Heart left ventricle (tissue), 16 donors: Measurements from ENCODE around the gene TTF2. TPM values are rescaled to one million over a fixed set of nuclear protein-coding genes. Genes with fewer than 3 reads are reported as not detected.

ENCODE experiments used
- ATAC-seq, 4 donors: fragments of 200-7000 bp; cut with Tn5 transposase; one replicate each; pipeline ENCODE4 v1.9.1; 2020 to 2022; ENCODE audit warnings: moderate library complexity in 4 of 4, mild to moderate bottlenecking in 3 of 4, moderate number of reproducible peaks in 1 of 4
- DNase-seq, 5 donors: peaks; one replicate each; pipeline ENCODE4 v3.0.0-alpha.2; 2020
- H3K27ac ChIP-seq, 12 donors: fragments of 200-600 bp; sonication (generic) in 4 of 12; one replicate each; pipeline versions ENCODE4 v1.5.0 to v1.8.0; 2016 to 2022; ENCODE audit warnings: mild to moderate bottlenecking in 2 of 12
- H3K27me3 ChIP-seq, 9 donors: fragments of 200-600 bp; sonication (generic) in 2 of 9; one replicate each; pipeline versions ENCODE4 v1.5.1 to v1.8.0; 2016 to 2022; ENCODE audit warnings: mild to moderate bottlenecking in 3 of 9
- H3K36me3 ChIP-seq, 9 donors: fragments of 200-600 bp; sonication (generic) in 2 of 9; one replicate each; pipeline versions ENCODE4 v1.5.0 to v1.8.0; 2018 to 2022; ENCODE audit warnings: mild to moderate bottlenecking in 2 of 9
- H3K4me1 ChIP-seq, 12 donors: fragments of 200-600 bp; sonication (generic) in 4 of 12; one replicate each; pipeline versions ENCODE4 v1.5.0 to v1.8.0; 2016 to 2022; ENCODE audit warnings: mild to moderate bottlenecking in 3 of 12
- H3K4me3 ChIP-seq, 12 donors: fragments of 200-600 bp; sonication (generic) in 4 of 12; one replicate each; pipeline versions ENCODE4 v1.5.0 to v1.8.0; 2017 to 2022; ENCODE audit warnings: mild to moderate bottlenecking in 9 of 12, moderate library complexity in 4 of 12
- H3K9me3 ChIP-seq, 12 donors: fragments of 200-600 bp; sonication (generic) in 4 of 12; one replicate each; pipeline versions ENCODE4 v1.5.0 to v1.8.0; 2016 to 2022; ENCODE audit warnings: mild to moderate bottlenecking in 1 of 12
- CTCF ChIP-seq, 12 donors: fragments of 200-600 bp; sonication (generic) in 4 of 12; IDR thresholded peaks; one replicate each; pipeline versions ENCODE4 v1.5.0 to v1.8.0; 2018 to 2022; ENCODE audit warnings: antibody characterized with exemption in 12 of 12, mild to moderate bottlenecking in 5 of 12
- POLR2A ChIP-seq, 2 donors: fragments of 450-650 bp; IDR thresholded peaks; one replicate each; pipeline ENCODE4 v1.6.1; 2017; ENCODE audit warnings: antibody characterized with exemption in 2 of 2, mild to moderate bottlenecking in 2 of 2, moderate library complexity in 2 of 2
- WGBS, 4 donors: extraction: QIAGEN DNeasy Blood & Tissue Kit in 2 of 4; methylation state at CpG; one replicate each; pipeline versions ENCODE4 v1.1.5 to v1.1.7; 2013 to 2018; 5-methylcytosine and 5-hydroxymethylcytosine counted together
- intact Hi-C, 10 donors: fragments of 100-400 bp; cut with DNase I; formaldehyde crosslinking; loops; one replicate each; pipeline versions ENCODE4 v1.11.1 to v1.14.2; 2022
- polyA plus RNA-seq, 2 donors: library from polyadenylated mRNA; stranded (reverse); fragments of 200-250 nt; gene quantifications; one replicate each; pipeline ENCODE4 v1.2.3, GENCODE V29; 2013
- total RNA-seq, 9 donors: library from RNA; depleted of rRNA in 2 of 9; stranded (reverse); fragments of >200 nt in 2 of 9; fragmentation: NEBNext Ultra II Directional in 3 of 9; extraction: Animal tissue kit (Norgen Biotek cat#: 25700) in 3 of 9; gene quantifications; one replicate each; pipeline versions ENCODE4 v1.1.0 to v1.2.4, GENCODE V29; 2016 to 2023
- donor health status: ischemic (EF 13 %, LVEDD 7.1; RV severe dilation, severe dysfunction).
- donor health status: healthy with polysubstance abuse.
- donor health status: DM: no; HTN: yes; CAD: no.
- donor health status: DM: no; HTN: no; CAD: no.
- donor health status: ischemic (EF 25% LVEDD 6.9; RV normal size, moderate dysfunction).
- donor health status: ischemic (EF 25% LVEDD 5.7; RV mildly dilated, moderate dysfunction).
- donor health status: healthy.
- donor health status: DM: yes; HTN: yes; CAD: no.
- donor health status: ischemic (EF 35%, LVEDD 5.7; RV mildly dilated, moderate dysfunction).
- donor health status: nonischemic (EF 11% LVEDD 7.7; RV severe dilation, severe dysfunction).
- donor health status: DM: yes; HTN: yes; CAD: no.
- donor health status: PGD.
- donor health status: ischemic (EF 29% LVEDD 5.4; RV normal size, mild dysfunction).
- donor health status: nonischemic (EF 23%, LVEDD 6.1; RV moderate dilation, normal function).

The TTF2 gene
- total and polyA plus RNA-seq, 11 donors = 1.2 to 20.7 (median 7.7) TPM

GRCh38 chr1:117120774-117121588 is 60.9 kb downstream of the TTF2 start:
- Histone ChIP-seq H3K27ac (peak overlapping the region; percentile 88 to 99 (median 94)), H3K4me3 (peak overlapping the region; percentile 40 to 88 (median 75)), H3K27me3 (no peaks in the 10 kb centered on the region), H3K9me3 (no peaks in the 10 kb centered on the region), H3K4me1 (peaks cover 0 to 44% (median 19%) of the 10 kb centered on the region in 12 donors), H3K36me3 (peaks cover 0 to 13% (median 0%) of the 10 kb centered on the region in 9 donors)
- peak; percentile 3 to 59 (median 34) for ATAC-seq
- TF ChIP-seq POLR2A (IDR thresholded peaks at IDR 0.05) (no peak), CTCF (IDR thresholded peaks at IDR 0.05) (no peak)
- intact Hi-C loops = loop anchor here in 9 of 10 donors (2.0 to 10.0 kb wide), 10 partner anchors 46 to 246 kb away; partner anchors contain the start of gene MAN1A2 (in 5 of the 9)
- WGBS, 4 donors = 11 to 16% (median 12%) methylated on average over 28 to 29 of the region's 29 CpGs
- DNase-seq = no peak

- ATAC-seq = peak; percentile 98 to 99 (median 98)
- intact Hi-C loops = loop anchor here in 9 of 10 donors (2.0 to 10.0 kb wide), 11 partner anchors 47 to 246 kb away; partner anchors contain the start of gene MAN1A2 (in 5 of the 9)
Observed at GRCh38 chr1:117121589-117122329, 61.6 kb downstream of the TTF2 start, which contains the start of gene TRIM45. Gene TRIM45 (minus strand): TSS chr1:117121749. CDS start chr1:117121201, 548 bp downstream.

GRCh38 chr1:117122330-117123025 is 62.4 kb downstream of the TTF2 start:
- intact Hi-C loops = loop anchor here in 9 of 10 donors (2.0 to 10.0 kb wide), 9 partner anchors 48 to 245 kb away; partner anchors contain the start of gene MAN1A2 (in 4 of the 9)
- peaks cover 0 to 43% (median 18%) of the 10 kb centered on the region in 12 donors for H3K4me1 ChIP-seq
- no peaks in the 10 kb centered on the region for H3K27me3 ChIP-seq
- peak overlapping the region in 11 of 12 donors; percentile 69 to 88 (median 76) for H3K4me3 ChIP-seq
- 25 to 32% (median 27%) methylated on average over 27 to 32 of the region's 32 CpGs for WGBS, 4 donors
- H3K27ac ChIP-seq = peak overlapping the region in 11 of 12 donors; percentile 90 to 99 (median 95)
- H3K9me3 ChIP-seq = no peaks in the 10 kb centered on the region
- no peak for DNase-seq
- H3K36me3 ChIP-seq = peaks cover 0 to 7% (median 0%) of the 10 kb centered on the region in 9 donors
- no peak for TF ChIP-seq POLR2A (IDR thresholded peaks at IDR 0.05)
- TF ChIP-seq CTCF (IDR thresholded peaks at IDR 0.05) = peak in 1 of 12 donors; percentile 4
- ATAC-seq = peak in 2 of 4 donors; percentile 0 to 3

More at GRCh38 chr1:117121589-117122329, 61.6 kb downstream of the TTF2 start, which contains the start of gene TRIM45:
- TF ChIP-seq POLR2A (IDR thresholded peaks at IDR 0.05) = peak in 1 of 2 donors; percentile 62
- TF ChIP-seq CTCF (IDR thresholded peaks at IDR 0.05) = peak; percentile 58 to 98 (median 80)
- WGBS, 4 donors = 0 to 1% (median 1%) methylated on average over 27 to 71 of the region's 71 CpGs
- peaks cover 0 to 8% (median 0%) of the 10 kb centered on the region in 9 donors for H3K36me3 ChIP-seq
- peak; percentile 97 to 98 (median 97) for DNase-seq
- peak within 1 kb of the TSS; percentile 40 to 88 (median 75) for H3K4me3 ChIP-seq
- H3K27me3 ChIP-seq = no peaks in the 10 kb centered on the region
- H3K27ac ChIP-seq = peak within 1 kb of the TSS; percentile 88 to 99 (median 94)
- peaks cover 0 to 44% (median 19%) of the 10 kb centered on the region in 12 donors for H3K4me1 ChIP-seq
- no peaks in the 10 kb centered on the region for H3K9me3 ChIP-seq
